Stimulated activated naive CD8-positive, alpha-beta T cell treated with anti-CD3 and anti-CD28 coated beads, Interleukin-15, amount 100 ng/mL, for 72 hours (primary cell): ENCODE data around the gene POT1.
A peak's percentile ranks its signal among the peaks of the same experiment; 100 is the strongest.

ENCODE experiments used
- ATAC-seq: fragments of 150-1000 bp; cut with Tn5 transposase; 2 replicates; pipeline ENCODE4 v1.10.0; 2021; ENCODE audit warnings: mild to moderate bottlenecking, moderate library complexity
- DNase-seq, 2 donors: peaks; one replicate each; pipeline ENCODE4 v3.0.0; 2021 to 2022
- H3K27ac Mint-ChIP-seq, 2 donors: one replicate each; pipeline ENCODE4 v1.8.0; 2022; ENCODE audit warnings: mild to moderate bottlenecking in 2 of 2, mixed read lengths in 2 of 2, moderate library complexity in 2 of 2
- H3K27me3 Mint-ChIP-seq: one replicate; pipeline ENCODE4 v1.8.0; 2022; ENCODE audit warnings: mixed read lengths
- H3K4me1 Mint-ChIP-seq: one replicate; pipeline ENCODE4 v1.8.0; 2022; ENCODE audit warnings: mild to moderate bottlenecking, mixed read lengths
- H3K4me3 Mint-ChIP-seq, 2 donors: one replicate each; pipeline ENCODE4 v1.8.0; 2022; ENCODE audit warnings: mild to moderate bottlenecking in 2 of 2, mixed read lengths in 2 of 2, moderate library complexity in 1 of 2
- H3K9me3 Mint-ChIP-seq, 2 donors: one replicate each; pipeline ENCODE4 v1.8.0; 2022; ENCODE audit warnings: mixed read lengths in 2 of 2

POT1 gene

GRCh38 chr7:124799448-124799847 lies 130.2 kb downstream of the POT1 start:
- peaks cover 40% of the 10 kb centered on the region for H3K27me3 Mint-ChIP-seq
- ATAC-seq, result no peak
- H3K27ac Mint-ChIP-seq, result no peak overlapping the region
- H3K9me3 Mint-ChIP-seq, result peaks cover 0 to 7% of the 10 kb centered on the region in 2 donors
- no peaks in the 10 kb centered on the region for H3K4me1 Mint-ChIP-seq
- no peak for DNase-seq
- H3K4me3 Mint-ChIP-seq, result no peak overlapping the region

DNA sequence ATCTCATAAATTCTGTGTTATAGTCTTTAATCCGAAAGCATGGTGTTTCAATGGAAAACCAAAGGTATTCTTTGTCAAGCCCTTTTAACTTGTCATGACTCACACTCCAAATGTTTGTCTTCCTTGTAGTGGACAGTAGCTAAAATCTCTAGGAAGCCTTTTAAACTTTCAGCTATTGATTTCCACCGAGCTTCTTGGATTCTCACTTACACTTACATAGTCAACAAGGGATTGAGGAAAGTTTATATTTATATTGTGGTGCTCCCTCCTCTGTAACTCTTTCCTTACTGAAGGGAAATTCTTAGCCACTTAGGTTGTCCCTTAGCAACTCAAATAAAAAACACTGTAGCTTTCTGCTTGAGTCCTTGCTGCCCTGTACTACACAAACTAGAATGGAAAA lies 132.9 kb downstream of the POT1 start:
- Mint-ChIP-seq H3K4me1 (no peaks in the 10 kb centered on the region), H3K27me3 (peaks cover 42% of the 10 kb centered on the region), H3K9me3 (peaks cover 0 to 7% of the 10 kb centered on the region in 2 donors), H3K27ac (no peak overlapping the region), H3K4me3 (no peak overlapping the region)
- DNase-seq, result no peak
- no peak for ATAC-seq

DNA sequence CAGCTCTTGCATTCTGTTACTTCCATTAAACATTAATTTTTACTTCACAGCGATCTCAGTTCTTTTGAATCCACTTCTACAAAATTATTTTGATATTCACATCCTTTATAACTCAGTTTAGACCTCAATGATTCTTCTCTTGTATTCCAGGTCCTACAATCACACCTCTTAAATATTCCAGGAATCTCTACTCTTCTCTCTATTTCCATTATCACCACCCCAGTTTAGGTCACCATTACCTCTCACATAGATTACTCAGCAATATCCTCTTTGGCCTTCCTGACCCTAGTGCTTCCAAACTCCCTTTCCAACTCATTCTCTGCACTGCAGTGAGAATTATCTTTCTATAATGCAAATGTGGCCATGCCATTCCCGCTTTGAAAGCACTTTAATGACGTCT lies 136.9 kb downstream of the POT1 start:
- no peak for DNase-seq
- H3K4me3 Mint-ChIP-seq, result no peak overlapping the region
- no peak for ATAC-seq

GRCh38 chr7:124792002-124792401 lies 137.6 kb downstream of the POT1 start:
- H3K4me1 Mint-ChIP-seq, result no peaks in the 10 kb centered on the region
- peaks cover 0 to 7% of the 10 kb centered on the region in 2 donors for H3K9me3 Mint-ChIP-seq
- DNase-seq (no peak), ATAC-seq (no peak)
- no peak overlapping the region for H3K27ac Mint-ChIP-seq
- no peak overlapping the region for H3K4me3 Mint-ChIP-seq
- peaks cover 47% of the 10 kb centered on the region for H3K27me3 Mint-ChIP-seq

More for the DNA sequence above, 136.9 kb downstream of the POT1 start:
- no peak overlapping the region for H3K27ac Mint-ChIP-seq
- H3K9me3 Mint-ChIP-seq, result peaks cover 0 to 7% of the 10 kb centered on the region in 2 donors
- H3K27me3 Mint-ChIP-seq, result peaks cover 50% of the 10 kb centered on the region
- no peaks in the 10 kb centered on the region for H3K4me1 Mint-ChIP-seq

DNA sequence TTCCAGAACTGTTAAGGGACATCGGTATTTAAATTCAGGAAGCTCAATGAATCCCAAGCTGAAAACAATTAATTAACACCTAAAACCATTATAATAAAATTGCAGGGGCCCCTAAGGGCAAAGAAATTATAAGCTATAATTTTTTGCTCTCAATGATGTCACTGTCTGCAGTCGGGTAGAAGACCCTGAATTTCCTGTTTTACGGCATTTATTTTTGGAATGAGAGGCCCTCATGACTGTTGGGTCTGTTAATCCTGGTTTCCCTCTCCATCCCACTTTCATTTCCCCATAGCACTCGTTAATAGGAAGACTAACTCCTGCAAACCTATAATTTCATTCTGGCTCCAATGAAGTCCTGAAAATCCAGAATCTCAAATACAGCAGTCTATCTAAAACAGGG lies 138.2 kb downstream of the POT1 start:
- H3K9me3 Mint-ChIP-seq, result peaks cover 0 to 7% of the 10 kb centered on the region in 2 donors
- H3K27me3 Mint-ChIP-seq, result peaks cover 46% of the 10 kb centered on the region
- H3K4me3 Mint-ChIP-seq, result no peak overlapping the region
- no peak overlapping the region for H3K27ac Mint-ChIP-seq
- ATAC-seq, result no peak
- DNase-seq, result no peak
- no peaks in the 10 kb centered on the region for H3K4me1 Mint-ChIP-seq

DNA sequence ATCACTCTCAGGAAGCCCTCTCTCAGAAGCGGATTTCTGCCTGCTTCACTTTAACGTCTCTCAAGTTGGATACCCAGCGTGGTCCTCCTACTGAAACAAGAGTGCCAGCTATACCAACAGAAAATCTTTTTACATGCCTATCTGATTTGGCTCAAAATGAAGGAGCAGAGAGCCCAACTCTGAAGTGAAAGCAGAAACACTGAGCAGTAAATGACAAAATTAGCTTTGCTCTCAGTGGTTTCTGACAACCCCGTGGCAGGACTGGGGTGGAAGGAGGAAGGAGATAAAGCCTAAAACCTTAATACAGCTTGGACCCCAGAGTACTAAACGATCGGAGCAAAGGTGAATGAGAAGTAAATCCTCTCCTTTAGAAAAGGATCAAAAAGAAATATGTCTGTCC lies 139.0 kb downstream of the POT1 start:
- no peak overlapping the region for H3K4me3 Mint-ChIP-seq
- H3K9me3 Mint-ChIP-seq, result no peaks in the 10 kb centered on the region
- H3K4me1 Mint-ChIP-seq, result no peaks in the 10 kb centered on the region
- H3K27me3 Mint-ChIP-seq, result peaks cover 38% of the 10 kb centered on the region
- no peak overlapping the region for H3K27ac Mint-ChIP-seq
- DNase-seq (no peak), ATAC-seq (no peak)

DNA sequence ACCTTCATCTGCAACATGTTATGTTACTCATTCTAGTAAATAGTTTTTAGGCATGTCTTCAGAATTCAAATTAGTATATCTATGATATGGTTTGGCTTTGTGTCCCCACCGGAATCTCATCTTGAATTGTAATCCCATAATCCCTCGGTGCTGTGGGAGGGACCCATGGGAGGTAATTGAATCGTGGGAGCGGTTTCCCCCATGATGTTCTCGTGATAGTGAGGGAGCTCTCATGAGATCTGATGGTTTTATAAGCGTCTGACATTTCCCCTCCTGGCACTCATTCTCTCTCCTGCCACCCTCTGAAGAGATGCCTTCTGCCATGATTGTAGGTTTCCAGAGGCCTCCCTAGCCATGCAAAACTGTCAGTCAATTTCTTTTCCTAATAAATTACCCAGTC lies 143.6 kb downstream of the POT1 start:
- Mint-ChIP-seq H3K4me3 (no peak overlapping the region), H3K27me3 (peaks cover 16% of the 10 kb centered on the region), H3K9me3 (no peaks in the 10 kb centered on the region), H3K4me1 (no peaks in the 10 kb centered on the region), H3K27ac (no peak overlapping the region)
- DNase-seq (no peak), ATAC-seq (no peak)

DNA sequence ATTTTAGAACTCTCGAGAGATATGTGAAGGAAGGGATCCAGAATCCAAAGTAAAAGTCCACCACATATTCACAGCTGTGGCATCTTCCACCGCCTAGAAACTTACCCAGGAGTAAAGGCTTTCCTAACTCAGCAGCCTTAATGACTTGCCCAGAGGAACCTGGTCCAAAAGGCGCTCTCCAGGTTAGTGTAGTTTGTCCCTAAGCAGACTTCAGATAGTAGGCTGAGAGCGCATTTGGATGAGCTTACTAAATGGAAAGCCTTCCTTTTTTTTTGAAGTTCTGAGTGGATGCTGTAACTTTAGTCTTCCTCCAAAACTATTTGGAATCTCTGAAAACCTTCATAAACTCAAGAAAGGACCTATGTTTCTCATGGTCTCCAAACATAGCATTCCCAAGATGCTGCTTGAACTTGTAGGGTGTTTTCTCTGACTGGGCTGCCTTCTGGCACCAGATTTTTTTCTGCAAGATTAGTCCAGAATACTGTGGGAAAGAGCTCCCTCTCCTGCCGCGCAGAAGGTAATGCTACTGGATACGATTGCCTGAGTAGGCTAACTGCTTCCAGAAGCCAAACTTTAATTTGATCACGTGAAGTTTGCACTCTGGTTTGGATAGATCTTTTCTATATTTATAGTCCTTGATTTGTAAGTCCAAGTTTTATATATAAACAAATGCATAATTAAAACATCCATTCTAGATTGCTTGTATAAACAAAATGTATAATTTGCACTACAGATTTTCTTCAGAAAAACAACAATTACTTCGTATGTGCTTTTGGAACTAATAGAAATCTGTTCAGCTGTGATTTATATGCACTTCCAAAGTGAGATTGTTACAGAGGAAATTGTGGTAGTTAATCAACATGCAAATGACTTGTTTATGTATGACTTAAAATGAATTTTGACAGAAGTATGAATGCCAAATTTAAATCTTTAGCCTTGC lies 144.5 kb downstream of the POT1 start:
- no peaks in the 10 kb centered on the region for H3K9me3 Mint-ChIP-seq
- DNase-seq (no peak), ATAC-seq (peak; percentile 50)
- H3K27me3 Mint-ChIP-seq, result peaks cover 9% of the 10 kb centered on the region
- no peak overlapping the region for H3K27ac Mint-ChIP-seq
- no peak overlapping the region for H3K4me3 Mint-ChIP-seq
- no peaks in the 10 kb centered on the region for H3K4me1 Mint-ChIP-seq

DNA sequence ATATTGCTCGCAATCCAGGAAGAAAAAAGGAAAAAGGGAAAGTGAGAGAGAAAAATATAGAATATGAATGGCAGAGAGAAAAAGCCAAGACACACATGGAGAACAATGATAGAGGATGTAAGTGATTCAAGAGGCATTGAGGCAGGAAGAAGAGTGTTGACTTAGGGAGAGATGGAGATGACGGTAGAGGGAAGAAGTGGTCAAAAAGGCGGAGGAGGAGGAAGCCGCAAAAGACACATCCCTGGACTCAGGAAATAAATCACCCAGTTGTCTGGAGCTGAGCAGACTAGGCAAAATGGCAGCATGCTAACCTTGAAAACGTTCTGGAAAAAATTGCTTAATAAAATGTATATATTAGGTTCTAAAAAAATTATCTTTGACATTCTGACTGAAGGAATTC lies 146.4 kb downstream of the POT1 start:
- Mint-ChIP-seq H3K27ac (no peak overlapping the region), H3K9me3 (no peaks in the 10 kb centered on the region), H3K27me3 (peaks cover under 1% of the 10 kb centered on the region), H3K4me1 (no peaks in the 10 kb centered on the region), H3K4me3 (no peak overlapping the region)
- ATAC-seq (no peak), DNase-seq (no peak)

GRCh38 chr7:124781907-124782734 lies 147.5 kb downstream of the POT1 start:
- no peak overlapping the region for H3K27ac Mint-ChIP-seq

DNA sequence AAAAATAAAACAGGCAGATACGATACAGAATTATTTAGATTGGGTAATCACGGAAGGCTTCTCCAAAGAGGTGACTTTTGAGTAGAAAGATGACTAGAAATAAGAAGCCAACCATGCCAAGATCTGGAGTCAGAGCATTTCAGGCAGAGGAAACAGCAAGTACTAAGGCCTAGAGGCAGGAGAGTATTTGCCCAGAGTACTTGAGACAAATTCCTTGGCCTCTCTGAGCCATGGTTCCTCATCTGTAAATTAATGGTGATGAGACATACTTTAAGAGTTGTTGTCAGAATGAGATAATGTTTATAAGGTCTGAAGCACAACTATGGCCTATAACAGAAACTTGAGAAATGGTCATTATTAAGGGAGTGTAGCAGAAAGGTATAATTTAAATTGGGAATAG lies 148.2 kb downstream of the POT1 start:
- DNase-seq (no peak), ATAC-seq (no peak)
- Mint-ChIP-seq H3K9me3 (no peaks in the 10 kb centered on the region), H3K27ac (no peak overlapping the region), H3K4me3 (no peak overlapping the region), H3K27me3 (peaks cover 9% of the 10 kb centered on the region), H3K4me1 (no peaks in the 10 kb centered on the region)

More at GRCh38 chr7:124781907-124782734, 147.5 kb downstream of the POT1 start:
- ATAC-seq (no peak), DNase-seq (no peak)
- Mint-ChIP-seq H3K27me3 (peaks cover 9% of the 10 kb centered on the region), H3K4me3 (no peak overlapping the region), H3K9me3 (no peaks in the 10 kb centered on the region), H3K4me1 (no peaks in the 10 kb centered on the region)

GRCh38 chr7:124780608-124781007 lies 149.0 kb downstream of the POT1 start:
- ATAC-seq, result no peak
- Mint-ChIP-seq H3K4me1 (no peaks in the 10 kb centered on the region), H3K27me3 (peaks cover 9% of the 10 kb centered on the region), H3K4me3 (no peak overlapping the region), H3K9me3 (no peaks in the 10 kb centered on the region), H3K27ac (no peak overlapping the region)
- no peak for DNase-seq

DNA sequence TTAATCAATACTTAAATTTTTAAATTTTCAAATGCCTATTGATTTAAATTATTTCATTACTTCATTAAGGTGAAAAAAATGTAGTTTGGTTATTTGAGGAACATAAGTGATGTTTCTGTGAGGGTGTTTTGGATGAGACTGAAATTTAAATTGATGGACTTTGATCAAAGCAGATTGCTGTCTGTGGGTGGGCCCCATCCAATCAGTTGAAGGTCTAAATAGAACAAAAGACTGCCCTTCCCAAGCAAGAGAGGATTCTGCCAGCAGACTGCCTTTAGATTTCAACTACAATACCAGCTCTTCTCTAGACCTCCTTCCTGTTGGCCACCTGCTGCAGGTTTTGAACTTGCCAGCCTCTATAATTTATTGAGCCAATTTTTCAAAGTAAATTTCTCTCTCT lies 149.6 kb downstream of the POT1 start:
- H3K27me3 Mint-ChIP-seq, result peaks cover 9% of the 10 kb centered on the region
- no peak overlapping the region for H3K27ac Mint-ChIP-seq
- no peak for ATAC-seq
- no peaks in the 10 kb centered on the region for H3K4me1 Mint-ChIP-seq
- DNase-seq, result no peak
- no peaks in the 10 kb centered on the region for H3K9me3 Mint-ChIP-seq
- no peak overlapping the region for H3K4me3 Mint-ChIP-seq

- ATAC-seq, result no peak
- H3K27me3 Mint-ChIP-seq, result peaks cover 9% of the 10 kb centered on the region
- no peak for DNase-seq
- no peaks in the 10 kb centered on the region for H3K9me3 Mint-ChIP-seq
- H3K27ac Mint-ChIP-seq, result no peak overlapping the region
- H3K4me3 Mint-ChIP-seq, result no peak overlapping the region
- H3K4me1 Mint-ChIP-seq, result no peaks in the 10 kb centered on the region
Measured at GRCh38 chr7:124779620-124780019, 150.0 kb downstream of the POT1 start.

DNA sequence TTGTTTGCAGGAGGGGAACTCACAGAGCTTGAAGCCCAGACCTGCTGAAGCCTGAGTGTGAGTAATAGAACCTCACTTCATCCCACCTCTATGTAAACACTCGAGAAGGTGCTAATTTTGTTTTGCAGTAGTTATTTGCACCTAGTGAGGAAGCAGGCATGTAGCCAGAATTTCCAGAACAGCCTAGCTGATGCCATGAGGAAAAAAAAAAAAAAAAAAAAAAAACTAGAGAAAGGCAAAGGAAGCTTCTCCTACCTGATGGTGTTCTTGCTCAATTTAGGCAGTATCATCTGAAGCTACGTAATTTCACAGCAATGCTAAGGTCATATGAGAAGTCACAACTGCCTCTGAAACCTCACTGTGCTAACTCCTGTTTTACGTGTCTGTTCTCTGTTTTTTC lies 150.4 kb downstream of the POT1 start:
- Mint-ChIP-seq H3K9me3 (no peaks in the 10 kb centered on the region), H3K27ac (no peak overlapping the region), H3K27me3 (peaks cover 9% of the 10 kb centered on the region), H3K4me1 (no peaks in the 10 kb centered on the region), H3K4me3 (no peak overlapping the region)
- no peak for ATAC-seq
- DNase-seq, result no peak

- H3K9me3 Mint-ChIP-seq, result no peaks in the 10 kb centered on the region
- DNase-seq, result no peak
- peaks cover 28% of the 10 kb centered on the region for H3K27me3 Mint-ChIP-seq
- no peaks in the 10 kb centered on the region for H3K4me1 Mint-ChIP-seq
- no peak for ATAC-seq
- no peak overlapping the region for H3K27ac Mint-ChIP-seq
- no peak overlapping the region for H3K4me3 Mint-ChIP-seq
Measured at GRCh38 chr7:124777268-124777667, 152.4 kb downstream of the POT1 start.
